ENCODE data around the gene SEC22C. TPM values are rescaled to one million over a fixed set of nuclear protein-coding genes. Genes with fewer than 3 reads are reported as not detected.

SEC22C gene
- total RNA-seq, 1 experiment from 2014 or later = 53.0 TPM

DNA sequence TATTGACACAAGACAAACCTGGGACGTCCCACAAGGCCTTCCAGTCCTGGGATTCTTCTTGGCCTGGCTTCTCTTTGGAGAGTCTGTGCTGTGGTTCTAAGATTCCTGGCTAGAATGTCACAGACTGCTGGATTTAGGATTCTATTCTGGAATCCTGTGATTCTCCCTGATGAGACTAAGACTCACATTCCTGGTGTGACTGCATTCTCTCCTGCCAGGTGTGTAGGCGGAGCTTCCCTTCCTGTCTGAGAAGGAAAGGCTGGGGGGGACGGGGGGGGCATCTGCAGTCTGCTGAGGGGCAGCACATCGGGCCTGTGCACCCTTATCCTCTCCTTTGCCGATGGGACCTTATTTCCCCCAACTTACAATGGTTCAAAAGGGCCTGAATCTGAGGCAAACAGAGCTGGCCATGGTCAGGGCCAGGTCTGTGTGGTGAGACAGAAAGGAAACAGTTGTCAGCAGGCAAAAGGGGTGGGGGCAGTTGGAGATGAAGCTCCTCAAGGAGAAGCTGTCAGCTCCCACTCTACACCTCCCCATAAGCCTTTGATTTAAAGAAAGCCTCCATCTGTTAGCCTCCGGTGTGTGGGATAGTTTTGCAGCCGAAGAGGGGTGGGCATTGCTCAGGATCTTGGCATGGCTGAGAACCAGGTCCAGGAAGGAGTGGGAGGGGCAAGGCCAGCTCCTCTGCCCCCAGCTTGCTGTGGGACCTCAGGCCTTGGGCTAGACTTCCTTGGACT, 48.4 kb downstream of the SEC22C start:
- Histone ChIP-seq H3K36me3 (replicated peaks; ENCODE audit: control insufficient read depth, insufficient read depth, low read length) (no peaks in the 10 kb centered on the region), H3K27me3 (ENCODE audit: control insufficient read depth, insufficient read depth, low read length) (no peaks in the 10 kb centered on the region), H3K4me3 (ENCODE audit: insufficient read depth, low read depth, low read length) (no peak overlapping the region)
- peak; percentile 67 for DNase-seq

DNA sequence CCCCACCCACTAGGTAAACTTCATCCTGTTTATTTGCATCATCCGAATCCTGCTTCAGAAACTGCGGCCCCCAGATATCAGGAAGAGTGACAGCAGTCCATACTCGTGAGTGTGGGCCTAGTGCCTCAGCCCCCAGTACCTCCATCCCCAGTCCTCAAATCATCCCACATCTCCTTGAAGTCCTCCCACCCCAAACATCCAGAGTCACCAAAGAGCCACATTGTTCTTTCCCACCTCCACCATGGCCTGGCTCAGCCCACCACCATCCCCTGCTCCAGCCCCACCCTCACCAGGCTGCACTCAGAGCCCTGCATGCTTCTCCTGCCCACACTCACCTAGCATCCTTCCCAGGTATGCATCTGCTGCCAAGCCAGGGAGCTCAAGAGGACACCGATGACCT, 49.5 kb downstream of the SEC22C start:
- DNase-seq = no peak

DNA sequence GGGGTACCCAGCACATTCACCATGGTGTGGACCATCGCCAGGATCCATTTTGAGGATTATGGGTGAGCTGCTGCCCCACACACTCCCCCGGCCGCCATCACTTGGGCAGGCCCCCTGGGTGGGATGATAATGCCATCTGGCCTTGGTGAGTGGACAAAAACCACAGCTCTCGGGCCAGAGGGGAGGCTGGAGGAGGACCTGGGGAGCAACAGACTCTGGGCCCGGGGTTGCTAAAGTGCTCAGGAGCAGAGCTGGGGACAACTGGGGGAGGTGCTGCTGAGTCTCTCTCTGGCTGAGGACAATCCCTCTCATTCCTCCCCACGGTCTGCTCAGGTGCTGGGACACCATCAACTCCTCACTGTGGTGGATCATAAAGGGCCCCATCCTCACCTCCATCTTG, 50.3 kb downstream of the SEC22C start:
- Histone ChIP-seq H3K4me3 (ENCODE audit: insufficient read depth, low read depth, low read length) (no peak overlapping the region), H3K27me3 (ENCODE audit: control insufficient read depth, insufficient read depth, low read length) (no peaks in the 10 kb centered on the region), H3K36me3 (replicated peaks; ENCODE audit: control insufficient read depth, insufficient read depth, low read length) (no peaks in the 10 kb centered on the region)
- DNase-seq = no peak

More for the DNA sequence above, 49.5 kb downstream of the SEC22C start:
- no peaks in the 10 kb centered on the region for H3K27me3 ChIP-seq (ENCODE audit: control insufficient read depth, insufficient read depth, low read length)
- no peaks in the 10 kb centered on the region for H3K36me3 ChIP-seq (replicated peaks; ENCODE audit: control insufficient read depth, insufficient read depth, low read length)
- H3K4me3 ChIP-seq (ENCODE audit: insufficient read depth, low read depth, low read length) = no peak overlapping the region

DNA sequence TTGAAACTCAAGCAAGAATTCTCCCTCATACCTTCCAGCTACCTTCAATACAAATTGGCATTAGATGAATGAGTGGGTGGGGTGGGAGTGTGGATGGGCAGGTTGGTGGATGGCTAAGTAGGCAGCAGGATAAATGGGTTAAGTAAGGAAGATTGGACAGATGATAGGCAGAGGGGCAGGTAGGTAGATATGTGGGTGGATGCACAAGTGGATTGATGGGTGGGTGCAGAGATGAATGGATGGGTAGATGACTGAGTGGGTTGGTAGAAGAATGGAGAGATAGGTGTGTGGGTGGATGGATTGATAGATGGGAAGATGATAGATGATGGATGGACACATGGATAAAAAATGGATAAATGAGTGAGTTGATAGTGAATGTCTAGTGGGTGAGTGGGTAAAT, 51.7 kb downstream of the SEC22C start:
- Histone ChIP-seq H3K4me3 (ENCODE audit: insufficient read depth, low read depth, low read length) (no peak overlapping the region), H3K27me3 (ENCODE audit: control insufficient read depth, insufficient read depth, low read length) (no peaks in the 10 kb centered on the region), H3K36me3 (replicated peaks; ENCODE audit: control insufficient read depth, insufficient read depth, low read length) (no peaks in the 10 kb centered on the region)
- no peak for DNase-seq

DNA sequence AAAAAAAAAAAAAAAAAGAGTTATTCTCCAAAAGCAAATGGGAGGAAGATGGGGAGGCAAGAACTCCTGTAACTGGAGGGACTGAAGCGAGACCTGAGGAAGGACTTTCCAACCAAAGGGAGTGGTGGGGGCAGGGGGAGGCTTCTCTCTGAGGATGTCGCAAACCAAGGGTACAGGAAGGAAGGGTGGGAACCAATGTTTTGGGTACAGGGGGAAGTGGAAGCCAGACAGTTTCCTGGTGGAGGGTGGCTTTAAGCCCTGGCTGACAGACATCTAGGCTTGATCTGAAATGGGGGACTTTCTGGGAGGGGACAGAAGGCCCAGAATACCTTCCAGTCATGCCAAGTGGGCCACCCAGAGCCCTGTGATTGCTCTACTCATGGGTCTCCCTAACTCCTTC, 52.3 kb downstream of the SEC22C start:
- Histone ChIP-seq H3K4me3 (ENCODE audit: insufficient read depth, low read depth, low read length) (no peak overlapping the region), H3K27me3 (ENCODE audit: control insufficient read depth, insufficient read depth, low read length) (no peaks in the 10 kb centered on the region), H3K36me3 (replicated peaks; ENCODE audit: control insufficient read depth, insufficient read depth, low read length) (no peaks in the 10 kb centered on the region)
- no peak for DNase-seq

DNA sequence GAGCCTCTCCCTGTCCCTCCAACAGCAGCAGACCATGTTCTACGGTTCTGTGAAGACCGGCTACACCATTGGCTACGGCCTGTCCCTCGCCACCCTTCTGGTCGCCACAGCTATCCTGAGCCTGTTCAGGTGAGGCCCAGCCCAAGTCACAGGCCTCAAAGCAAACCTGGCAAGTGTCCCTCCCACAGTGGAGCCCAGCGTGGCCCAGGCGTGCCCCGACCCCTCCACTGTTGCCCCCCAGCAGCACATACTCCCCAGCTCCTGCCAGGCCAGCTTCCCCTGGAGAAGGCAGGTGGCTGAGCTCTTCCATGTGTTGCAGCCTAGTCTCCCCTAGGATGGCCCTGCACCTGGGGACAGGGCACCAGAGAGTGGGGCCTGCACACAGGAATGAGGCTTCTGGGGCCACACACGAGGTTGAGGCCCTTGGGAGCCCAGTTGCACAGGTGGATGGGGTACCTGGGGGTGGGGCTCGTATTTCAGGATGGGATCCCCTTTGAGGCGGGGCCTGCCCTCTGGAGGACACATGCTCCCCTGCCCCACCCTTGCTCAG, 54.3 kb downstream of the SEC22C start:
- peak; percentile 71 for DNase-seq
- H3K27me3 ChIP-seq (ENCODE audit: control insufficient read depth, insufficient read depth, low read length) = no peaks in the 10 kb centered on the region
- H3K4me3 ChIP-seq (ENCODE audit: insufficient read depth, low read depth, low read length) = no peak overlapping the region
- no peaks in the 10 kb centered on the region for H3K36me3 ChIP-seq (replicated peaks; ENCODE audit: control insufficient read depth, insufficient read depth, low read length)

DNA sequence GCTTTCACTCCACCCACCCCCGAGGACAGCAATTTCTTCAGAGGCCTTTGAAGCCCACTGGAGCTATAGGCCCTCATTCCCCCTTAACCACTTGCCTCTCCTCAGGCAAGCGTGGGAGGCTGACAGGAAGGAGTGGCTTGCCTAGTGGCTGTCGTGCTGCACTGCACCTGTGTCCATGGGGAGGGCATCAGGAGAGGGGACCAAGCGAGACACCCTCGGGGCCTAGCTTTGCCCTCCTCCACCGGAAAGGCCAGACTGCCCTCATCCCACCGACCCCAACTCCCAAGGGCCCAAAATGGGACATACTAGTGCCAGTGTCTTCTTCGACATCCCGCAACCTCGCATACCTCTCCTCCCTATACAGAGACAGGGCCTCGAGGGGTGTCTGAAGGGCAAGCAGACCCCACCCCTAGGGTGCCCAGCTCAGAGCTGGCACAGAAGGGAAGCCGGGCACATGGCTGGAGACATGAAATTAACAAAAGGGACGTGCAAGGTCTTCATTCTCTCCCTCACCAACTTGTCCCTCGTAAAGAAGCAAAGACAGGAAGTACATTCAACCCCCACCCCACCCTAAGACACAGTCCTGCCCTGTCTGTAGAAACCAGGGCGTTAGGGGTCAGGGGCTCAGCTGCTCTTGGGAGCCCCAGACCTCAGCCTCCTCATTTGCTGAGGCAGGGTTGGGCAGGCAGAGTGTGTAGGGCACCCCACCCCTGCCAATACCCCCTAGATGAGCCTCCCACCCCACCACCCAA, 55.0 kb downstream of the SEC22C start:
- H3K27me3 ChIP-seq (ENCODE audit: control insufficient read depth, insufficient read depth, low read length) = no peaks in the 10 kb centered on the region
- no peak overlapping the region for H3K4me3 ChIP-seq (ENCODE audit: insufficient read depth, low read depth, low read length)
- DNase-seq = peak; percentile 78
- H3K36me3 ChIP-seq (replicated peaks; ENCODE audit: control insufficient read depth, insufficient read depth, low read length) = no peaks in the 10 kb centered on the region

DNA sequence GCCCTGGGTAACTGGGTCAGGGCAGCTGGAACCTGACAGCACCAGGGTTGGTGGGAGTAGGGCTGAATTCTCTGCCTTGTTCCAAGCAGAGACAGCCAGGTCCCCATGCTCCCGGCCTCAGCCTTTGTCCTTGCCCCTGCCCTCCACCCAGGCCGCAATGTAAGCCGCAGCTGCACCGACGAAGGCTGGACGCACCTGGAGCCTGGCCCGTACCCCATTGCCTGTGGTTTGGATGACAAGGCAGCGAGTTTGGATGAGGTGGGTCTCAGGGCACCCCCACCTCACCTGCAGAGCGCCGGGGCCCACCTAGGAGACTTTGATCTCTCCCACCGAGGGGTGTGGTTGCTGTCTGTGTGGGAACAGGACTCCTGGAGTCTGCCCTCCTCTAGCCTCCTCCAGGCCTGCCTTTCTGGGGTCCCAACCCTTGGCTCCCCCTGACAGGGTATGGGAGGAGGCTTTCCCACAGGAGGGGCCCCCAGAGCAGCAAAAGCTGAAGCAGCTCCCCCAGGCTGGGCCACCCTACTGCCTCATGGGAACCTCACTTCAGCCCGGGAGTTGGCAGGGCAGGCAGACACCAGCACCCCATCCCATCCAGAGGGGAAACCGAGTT, 55.9 kb downstream of the SEC22C start:
- Histone ChIP-seq H3K36me3 (replicated peaks; ENCODE audit: control insufficient read depth, insufficient read depth, low read length) (no peaks in the 10 kb centered on the region), H3K27me3 (ENCODE audit: control insufficient read depth, insufficient read depth, low read length) (no peaks in the 10 kb centered on the region), H3K4me3 (ENCODE audit: insufficient read depth, low read depth, low read length) (no peak overlapping the region)
- no peak for DNase-seq

DNA sequence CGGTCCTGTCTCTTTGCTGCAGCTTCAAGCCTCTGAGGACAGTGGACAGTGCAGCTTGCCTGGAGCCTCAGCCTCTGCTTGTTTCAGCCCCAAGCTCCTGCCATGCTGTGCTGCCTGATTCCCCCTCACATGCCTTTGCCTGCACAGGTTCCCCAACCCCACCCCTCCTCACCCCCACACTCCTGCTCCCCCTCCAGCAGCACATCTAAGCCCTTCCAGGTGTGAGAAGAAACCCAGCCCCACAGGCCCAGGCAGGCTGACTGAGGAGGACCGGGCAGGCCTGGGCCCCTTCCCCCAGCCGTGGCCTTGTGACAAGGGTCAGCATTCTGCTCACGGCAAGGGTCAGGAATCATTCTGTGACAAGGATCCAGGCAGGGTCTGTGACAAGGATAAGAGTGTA, 56.6 kb downstream of the SEC22C start:
- H3K27me3 ChIP-seq (ENCODE audit: control insufficient read depth, insufficient read depth, low read length) = no peaks in the 10 kb centered on the region
- H3K4me3 ChIP-seq (ENCODE audit: insufficient read depth, low read depth, low read length) = no peak overlapping the region
- H3K36me3 ChIP-seq (replicated peaks; ENCODE audit: control insufficient read depth, insufficient read depth, low read length) = no peaks in the 10 kb centered on the region
- no peak for DNase-seq

DNA sequence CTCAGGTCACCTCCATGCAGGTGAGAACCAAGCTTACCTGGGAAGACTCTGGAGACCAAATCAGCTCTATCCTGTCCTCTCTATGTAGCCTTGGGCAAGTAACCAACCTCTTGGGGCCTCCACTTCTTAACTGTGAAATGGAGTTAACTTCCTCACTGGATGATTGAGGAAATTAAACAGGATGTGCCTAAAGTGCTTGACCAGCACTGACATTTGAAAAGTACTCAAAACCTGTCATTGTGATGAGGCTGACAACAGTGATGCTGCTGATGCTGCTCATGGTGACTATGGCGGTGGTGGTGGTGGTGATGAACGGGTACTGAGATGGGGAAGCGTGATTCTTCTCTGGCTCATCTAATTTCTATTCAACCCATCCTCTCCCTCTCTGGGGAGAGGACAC, 57.0 kb downstream of the SEC22C start:
- no peak overlapping the region for H3K4me3 ChIP-seq (ENCODE audit: insufficient read depth, low read depth, low read length)
- no peak for DNase-seq
- no peaks in the 10 kb centered on the region for H3K36me3 ChIP-seq (replicated peaks; ENCODE audit: control insufficient read depth, insufficient read depth, low read length)
- no peaks in the 10 kb centered on the region for H3K27me3 ChIP-seq (ENCODE audit: control insufficient read depth, insufficient read depth, low read length)

DNA sequence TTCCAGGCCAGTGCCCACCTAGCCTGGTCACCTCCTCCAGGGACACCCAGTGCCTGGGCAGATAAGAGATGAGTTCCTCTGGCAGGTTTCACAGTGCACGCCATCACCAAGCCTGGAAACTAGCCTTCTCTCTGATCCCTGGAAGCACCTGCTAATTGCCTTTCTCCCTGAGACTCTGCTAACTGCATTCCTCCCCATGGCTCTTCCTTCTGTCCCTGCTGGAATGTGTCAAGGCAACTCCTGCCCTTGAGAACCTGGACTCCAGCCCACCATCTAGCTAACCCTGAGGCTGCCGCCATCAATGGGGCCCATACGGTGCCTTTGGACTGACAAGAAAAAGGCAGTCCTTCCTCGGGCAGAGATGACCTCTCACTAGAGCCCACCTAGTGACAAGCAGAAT, 60.9 kb downstream of the SEC22C start:
- DNase-seq = no peak
- H3K36me3 ChIP-seq (replicated peaks; ENCODE audit: control insufficient read depth, insufficient read depth, low read length) = no peaks in the 10 kb centered on the region
- no peaks in the 10 kb centered on the region for H3K27me3 ChIP-seq (ENCODE audit: control insufficient read depth, insufficient read depth, low read length)
- H3K4me3 ChIP-seq (ENCODE audit: insufficient read depth, low read depth, low read length) = no peak overlapping the region

DNA sequence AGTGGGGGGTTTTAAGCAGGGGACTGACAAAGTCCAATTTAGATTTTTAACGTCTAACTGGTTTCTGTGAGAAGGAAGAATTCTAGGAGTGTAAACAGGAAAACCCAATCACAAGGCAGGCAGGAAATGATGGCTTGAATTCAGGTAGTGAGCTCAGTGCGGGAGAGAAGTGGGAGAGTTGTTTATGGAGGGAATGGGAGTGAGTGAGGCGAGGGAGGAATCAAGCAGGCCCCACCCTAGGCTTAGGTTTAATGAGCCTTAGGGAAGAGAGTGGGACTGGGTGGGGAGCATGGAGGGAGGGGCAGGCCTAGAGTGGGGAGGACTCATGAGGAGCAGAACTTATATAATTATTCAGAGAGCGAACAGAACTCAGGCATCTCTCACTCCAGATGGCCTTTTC, 61.4 kb downstream of the SEC22C start:
- Histone ChIP-seq H3K36me3 (replicated peaks; ENCODE audit: control insufficient read depth, insufficient read depth, low read length) (0 out of 2 replicates have a peak, but pooled peaks cover 1% of the 10 kb centered on the region), H3K27me3 (ENCODE audit: control insufficient read depth, insufficient read depth, low read length) (no peaks in the 10 kb centered on the region), H3K4me3 (ENCODE audit: insufficient read depth, low read depth, low read length) (no peak overlapping the region)
- no peak for DNase-seq

DNA sequence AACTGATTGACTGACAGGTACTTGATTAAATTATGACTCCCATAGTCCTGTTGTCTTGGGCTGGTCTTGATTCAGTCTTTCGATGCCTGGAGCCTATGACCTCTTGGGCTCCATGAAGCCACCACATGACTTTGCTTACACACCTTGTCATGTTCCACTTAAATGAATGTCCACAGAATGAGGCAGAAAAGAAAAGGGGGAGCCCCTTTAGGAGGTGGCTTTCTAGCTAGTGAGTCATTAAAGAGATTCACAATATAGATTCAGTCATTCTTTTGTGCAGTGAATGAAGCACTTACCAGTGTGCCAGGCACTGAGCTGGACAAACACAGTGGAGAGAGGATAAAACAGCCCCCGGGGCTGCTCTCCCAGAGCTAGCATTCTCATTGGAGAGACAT, 62.2 kb downstream of the SEC22C start:
- Histone ChIP-seq H3K36me3 (replicated peaks; ENCODE audit: control insufficient read depth, insufficient read depth, low read length) (0 out of 2 replicates have a peak, but pooled peaks cover 1% of the 10 kb centered on the region), H3K4me3 (ENCODE audit: insufficient read depth, low read depth, low read length) (no peak overlapping the region), H3K27me3 (ENCODE audit: control insufficient read depth, insufficient read depth, low read length) (no peaks in the 10 kb centered on the region)
- no peak for DNase-seq

DNA sequence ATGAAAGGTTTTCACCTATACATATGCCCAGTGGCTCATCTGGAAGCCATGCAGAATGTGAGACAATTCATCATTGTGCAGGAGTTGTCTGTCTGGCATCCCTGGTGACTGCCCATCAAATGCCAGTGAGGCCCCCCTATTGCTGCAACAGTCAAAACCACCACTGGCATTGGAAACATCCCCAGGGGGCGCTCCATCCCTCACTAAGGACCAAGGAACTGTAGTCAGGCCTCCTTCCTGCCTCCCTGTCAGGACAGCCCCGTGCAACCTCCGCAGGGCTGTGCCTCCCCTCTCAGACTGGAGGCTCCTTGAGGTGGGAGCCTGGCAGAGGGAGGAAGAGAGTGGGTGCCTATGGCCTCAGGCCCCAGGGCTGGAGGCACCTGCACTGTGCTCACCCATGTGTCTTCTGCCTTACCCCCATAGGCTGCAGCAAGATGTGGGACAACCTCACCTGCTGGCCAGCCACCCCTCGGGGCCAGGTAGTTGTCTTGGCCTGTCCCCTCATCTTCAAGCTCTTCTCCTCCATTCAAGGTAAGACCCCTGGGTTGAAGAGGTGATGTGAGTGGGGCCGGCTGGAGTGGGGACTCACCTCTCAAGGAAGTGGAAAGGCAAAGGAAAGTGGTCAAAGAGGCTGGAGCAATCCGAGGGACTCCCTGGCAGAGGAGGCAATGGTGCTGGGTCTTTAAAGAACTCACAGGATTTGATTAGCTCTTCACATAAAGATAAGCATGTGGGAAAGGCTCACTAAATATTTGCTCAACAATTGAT, 62.8 kb downstream of the SEC22C start:
- no peak overlapping the region for H3K4me3 ChIP-seq (ENCODE audit: insufficient read depth, low read depth, low read length)
- 0 out of 2 replicates have a peak, but pooled peaks cover 1% of the 10 kb centered on the region for H3K36me3 ChIP-seq (replicated peaks; ENCODE audit: control insufficient read depth, insufficient read depth, low read length)
- peak; percentile 87 for DNase-seq

More for the DNA sequence above, 62.8 kb downstream of the SEC22C start:
- no peaks in the 10 kb centered on the region for H3K27me3 ChIP-seq (ENCODE audit: control insufficient read depth, insufficient read depth, low read length)
